WTC11 (cell line): Measurements from ENCODE around the gene RASL10A. TPM values are rescaled to one million over a fixed set of nuclear protein-coding genes. Genes with fewer than 3 reads are reported as not detected.

Source experiments
- ATAC-seq: fragments of 200-7000 bp; cut with Tn5 transposase; 2 replicates; pipeline ENCODE4 v1.10.0; 2021; ENCODE audit warnings: mild to moderate bottlenecking, moderate library complexity
- CTCF ChIA-PET: fragments of 300-600 bp; sonication (Branson Sonifier 250); formaldehyde crosslinking; loops from one replicate; lab custom pipeline; 2021; ENCODE audit warnings: antibody characterized with exemption; lab: Charles Lee
- POLR2A ChIA-PET: fragments of 350-600 bp; sonication (Branson Sonifier 250); formaldehyde crosslinking; loops from one replicate; lab custom pipeline; 2021; ENCODE audit warnings: antibody characterized with exemption; lab: Charles Lee
- DNase-seq: peaks from one replicate; pipeline ENCODE4 v3.0.0; 2021; ENCODE audit warnings: low spot score
- H3K27ac Mint-ChIP-seq: 2 replicates; pipeline ENCODE4 v1.8.0; 2021; ENCODE audit warnings: mixed read lengths
- H3K27me3 Mint-ChIP-seq: 2 replicates; pipeline ENCODE4 v1.8.0; 2021; ENCODE audit warnings: low read depth, mild to moderate bottlenecking, moderate library complexity, mixed read lengths
- H3K36me3 Mint-ChIP-seq: 2 replicates; pipeline ENCODE4 v1.8.0; 2021; ENCODE audit warnings: mixed read lengths
- H3K4me1 Mint-ChIP-seq: 2 replicates; pipeline ENCODE4 v1.8.0; 2022; ENCODE audit warnings: mixed read lengths
- H3K4me3 Mint-ChIP-seq: 2 replicates; pipeline ENCODE4 v1.8.0; 2021; ENCODE audit warnings: mild to moderate bottlenecking, moderate library complexity, mixed read lengths
- H3K9me3 Mint-ChIP-seq: 2 replicates; pipeline ENCODE4 v1.8.0; 2021; ENCODE audit warnings: mixed read lengths
- ATF1 ChIP-seq: sonication (generic); formaldehyde crosslinking; IDR thresholded peaks from 2 replicates; pipeline ENCODE4 v1.8.1; 2023; ENCODE audit warnings: mild to moderate bottlenecking, moderate library complexity, missing genetic modification reagents
- CBFB ChIP-seq: sonication (generic); formaldehyde crosslinking; IDR thresholded peaks from 2 replicates; pipeline ENCODE4 v1.8.1; 2022; ENCODE audit warnings: mild to moderate bottlenecking, low read depth, missing genetic modification reagents
- FOXJ3 ChIP-seq: sonication (generic); formaldehyde crosslinking; IDR thresholded peaks from 2 replicates; pipeline ENCODE4 v1.9.0; 2021; ENCODE audit warnings: missing genetic modification reagents, mild to moderate bottlenecking, borderline replicate concordance
- GRHL2 ChIP-seq: fragments of 250-450 bp; sonication (Bioruptor Pico); IDR thresholded peaks from 2 replicates; pipeline ENCODE4 v1.8.0; 2022; ENCODE audit warnings: mild to moderate bottlenecking, moderate library complexity; ENCODE audit not compliant: insufficient replicate concordance, severe bottlenecking
- JAZF1 ChIP-seq: fragments of 250-450 bp; sonication (Bioruptor Pico); IDR thresholded peaks from 2 replicates; pipeline ENCODE4 v1.9.0; 2021; ENCODE audit warnings: moderate library complexity, mild to moderate bottlenecking, inconsistent platforms
- OVOL2 ChIP-seq: fragments of 250-450 bp; sonication (Bioruptor Pico); IDR thresholded peaks from 2 replicates; pipeline ENCODE4 v1.9.0; 2021; ENCODE audit warnings: mild to moderate bottlenecking, borderline replicate concordance
- PRRX2 ChIP-seq: fragments of 250-450 bp; sonication (Bioruptor Pico); IDR thresholded peaks from 2 replicates; pipeline ENCODE4 v1.8.0; 2021; ENCODE audit warnings: mild to moderate bottlenecking
- RELA ChIP-seq: sonication (generic); formaldehyde crosslinking; IDR thresholded peaks from 2 replicates; pipeline ENCODE4 v1.8.1; 2022; ENCODE audit warnings: missing genetic modification reagents, mild to moderate bottlenecking, borderline replicate concordance
- RORB ChIP-seq: fragments of 250-450 bp; sonication (Bioruptor Pico); IDR thresholded peaks from 2 replicates; pipeline ENCODE4 v1.9.0; 2021; ENCODE audit warnings: mild to moderate bottlenecking
- SP1 ChIP-seq: sonication (generic); formaldehyde crosslinking; conservative IDR thresholded peaks from 2 replicates; pipeline ENCODE4 v1.8.1; 2022; ENCODE audit warnings: missing genetic modification reagents
- TEAD1 ChIP-seq: sonication (generic); formaldehyde crosslinking; IDR thresholded peaks from 2 replicates; pipeline ENCODE4 v1.8.0; 2022; ENCODE audit warnings: mild to moderate bottlenecking, missing genetic modification reagents
- TP53 ChIP-seq: sonication (generic); formaldehyde crosslinking; IDR thresholded peaks from 2 replicates; pipeline ENCODE4 v1.8.1; 2023; ENCODE audit warnings: mild to moderate bottlenecking, missing genetic modification reagents
- ZNF121 ChIP-seq: sonication (generic); formaldehyde crosslinking; IDR thresholded peaks from 2 replicates; pipeline ENCODE4 v1.8.0; 2023; ENCODE audit warnings: missing genetic modification reagents
- total RNA-seq: library from RNA; stranded (reverse); gene quantifications from 3 replicates; pipeline ENCODE4 v1.2.3, GENCODE V29; 2021
- TF ChIP-seq, protein P1 (sequence below): fragments of 250-450 bp; sonication (Bioruptor Pico); IDR thresholded peaks from 2 replicates; pipeline ENCODE4 v1.9.0; 2021; ENCODE audit warnings: moderate library complexity, mild to moderate bottlenecking, inconsistent platforms, borderline replicate concordance
- TF ChIP-seq, protein P2 (sequence below): sonication (generic); formaldehyde crosslinking; IDR thresholded peaks from 2 replicates; pipeline ENCODE4 v1.8.1; 2023; ENCODE audit warnings: mild to moderate bottlenecking, missing genetic modification reagents
- TF ChIP-seq, protein P3 (sequence below): sonication (generic); formaldehyde crosslinking; IDR thresholded peaks from 2 replicates; pipeline ENCODE4 v1.8.0; 2022; ENCODE audit warnings: mild to moderate bottlenecking, missing genetic modification reagents
- TF ChIP-seq, protein P4 (sequence below): sonication (generic); formaldehyde crosslinking; IDR thresholded peaks from 2 replicates; pipeline ENCODE4 v1.8.1; 2022; ENCODE audit warnings: missing genetic modification reagents, borderline replicate concordance
- TF ChIP-seq, protein P5 (sequence below): sonication (generic); formaldehyde crosslinking; IDR thresholded peaks from 2 replicates; pipeline ENCODE4 v1.8.0; 2023; ENCODE audit warnings: missing genetic modification reagents
- TF ChIP-seq, protein P6 (sequence below): sonication (generic); formaldehyde crosslinking; IDR thresholded peaks from 2 replicates; pipeline ENCODE4 v1.8.0; 2023; ENCODE audit warnings: mild to moderate bottlenecking, missing genetic modification reagents
- TF ChIP-seq, protein P7 (sequence below): sonication (generic); formaldehyde crosslinking; IDR thresholded peaks from 2 replicates; pipeline ENCODE4 v1.8.0; 2022; ENCODE audit warnings: mild to moderate bottlenecking, missing genetic modification reagents

Gene RASL10A
- total RNA-seq, 1 experiment from 2014 or later: 1.6 TPM

DNA sequence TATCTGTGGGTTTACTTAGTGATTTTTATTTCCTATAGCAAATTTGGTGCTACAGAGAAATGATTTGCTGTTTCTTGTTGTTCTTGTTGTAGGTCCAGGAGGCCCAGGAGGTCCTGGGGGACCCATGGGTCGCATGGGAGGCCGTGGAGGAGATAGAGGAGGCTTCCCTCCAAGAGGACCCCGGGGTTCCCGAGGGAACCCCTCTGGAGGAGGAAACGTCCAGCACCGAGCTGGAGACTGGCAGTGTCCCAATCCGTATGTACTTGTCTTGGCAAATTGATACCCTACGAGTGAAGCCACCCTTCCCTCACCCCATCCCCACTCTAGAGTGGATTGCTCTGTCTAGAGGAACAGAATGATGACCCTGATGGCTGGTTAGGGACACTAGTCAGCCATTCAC lies 16.9 kb downstream of the RASL10A start:
- POLR2A ChIA-PET: interaction anchor here (0.6 kb wide), 1 partner anchor 85 kb away, joined by 3 read pairs; no protein-coding TSS in a partner anchor
- Mint-ChIP-seq H3K27ac (no peak overlapping the region), H3K4me3 (no peak overlapping the region), H3K4me1 (no peaks in the 10 kb centered on the region), H3K9me3 (no peaks in the 10 kb centered on the region), H3K27me3 (no peaks in the 10 kb centered on the region), H3K36me3 (peaks cover 65% of the 10 kb centered on the region)
- CTCF ChIA-PET: no interaction called here
- no peak for ATAC-seq
- no peak for DNase-seq
- TF ChIP-seq, protein P1, sequence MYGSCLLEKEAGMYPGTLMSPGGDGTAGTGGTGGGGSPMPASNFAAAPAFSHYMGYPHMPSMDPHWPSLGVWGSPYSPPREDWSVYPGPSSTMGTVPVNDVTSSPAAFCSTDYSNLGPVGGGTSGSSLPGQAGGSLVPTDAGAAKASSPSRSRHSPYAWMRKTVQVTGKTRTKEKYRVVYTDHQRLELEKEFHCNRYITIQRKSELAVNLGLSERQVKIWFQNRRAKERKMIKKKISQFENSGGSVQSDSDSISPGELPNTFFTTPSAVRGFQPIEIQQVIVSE (CRISPR knock-in tag): no peak
- TF ChIP-seq ATF1 (CRISPR knock-in tag) (no peak), FOXJ3 (no peak), JAZF1 (no peak), PRRX2 (no peak), CBFB (CRISPR knock-in tag) (no peak)
- TF ChIP-seq, protein P2, sequence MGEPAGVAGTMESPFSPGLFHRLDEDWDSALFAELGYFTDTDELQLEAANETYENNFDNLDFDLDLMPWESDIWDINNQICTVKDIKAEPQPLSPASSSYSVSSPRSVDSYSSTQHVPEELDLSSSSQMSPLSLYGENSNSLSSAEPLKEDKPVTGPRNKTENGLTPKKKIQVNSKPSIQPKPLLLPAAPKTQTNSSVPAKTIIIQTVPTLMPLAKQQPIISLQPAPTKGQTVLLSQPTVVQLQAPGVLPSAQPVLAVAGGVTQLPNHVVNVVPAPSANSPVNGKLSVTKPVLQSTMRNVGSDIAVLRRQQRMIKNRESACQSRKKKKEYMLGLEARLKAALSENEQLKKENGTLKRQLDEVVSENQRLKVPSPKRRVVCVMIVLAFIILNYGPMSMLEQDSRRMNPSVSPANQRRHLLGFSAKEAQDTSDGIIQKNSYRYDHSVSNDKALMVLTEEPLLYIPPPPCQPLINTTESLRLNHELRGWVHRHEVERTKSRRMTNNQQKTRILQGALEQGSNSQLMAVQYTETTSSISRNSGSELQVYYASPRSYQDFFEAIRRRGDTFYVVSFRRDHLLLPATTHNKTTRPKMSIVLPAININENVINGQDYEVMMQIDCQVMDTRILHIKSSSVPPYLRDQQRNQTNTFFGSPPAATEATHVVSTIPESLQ (CRISPR knock-in tag): no peak
- TF ChIP-seq, protein P3, sequence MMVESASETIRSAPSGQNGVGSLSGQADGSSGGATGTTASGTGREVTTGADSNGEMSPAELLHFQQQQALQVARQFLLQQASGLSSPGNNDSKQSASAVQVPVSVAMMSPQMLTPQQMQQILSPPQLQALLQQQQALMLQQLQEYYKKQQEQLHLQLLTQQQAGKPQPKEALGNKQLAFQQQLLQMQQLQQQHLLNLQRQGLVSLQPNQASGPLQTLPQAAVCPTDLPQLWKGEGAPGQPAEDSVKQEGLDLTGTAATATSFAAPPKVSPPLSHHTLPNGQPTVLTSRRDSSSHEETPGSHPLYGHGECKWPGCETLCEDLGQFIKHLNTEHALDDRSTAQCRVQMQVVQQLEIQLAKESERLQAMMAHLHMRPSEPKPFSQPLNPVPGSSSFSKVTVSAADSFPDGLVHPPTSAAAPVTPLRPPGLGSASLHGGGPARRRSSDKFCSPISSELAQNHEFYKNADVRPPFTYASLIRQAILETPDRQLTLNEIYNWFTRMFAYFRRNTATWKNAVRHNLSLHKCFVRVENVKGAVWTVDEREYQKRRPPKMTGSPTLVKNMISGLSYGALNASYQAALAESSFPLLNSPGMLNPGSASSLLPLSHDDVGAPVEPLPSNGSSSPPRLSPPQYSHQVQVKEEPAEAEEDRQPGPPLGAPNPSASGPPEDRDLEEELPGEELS: no peak
- TF ChIP-seq, protein P4, sequence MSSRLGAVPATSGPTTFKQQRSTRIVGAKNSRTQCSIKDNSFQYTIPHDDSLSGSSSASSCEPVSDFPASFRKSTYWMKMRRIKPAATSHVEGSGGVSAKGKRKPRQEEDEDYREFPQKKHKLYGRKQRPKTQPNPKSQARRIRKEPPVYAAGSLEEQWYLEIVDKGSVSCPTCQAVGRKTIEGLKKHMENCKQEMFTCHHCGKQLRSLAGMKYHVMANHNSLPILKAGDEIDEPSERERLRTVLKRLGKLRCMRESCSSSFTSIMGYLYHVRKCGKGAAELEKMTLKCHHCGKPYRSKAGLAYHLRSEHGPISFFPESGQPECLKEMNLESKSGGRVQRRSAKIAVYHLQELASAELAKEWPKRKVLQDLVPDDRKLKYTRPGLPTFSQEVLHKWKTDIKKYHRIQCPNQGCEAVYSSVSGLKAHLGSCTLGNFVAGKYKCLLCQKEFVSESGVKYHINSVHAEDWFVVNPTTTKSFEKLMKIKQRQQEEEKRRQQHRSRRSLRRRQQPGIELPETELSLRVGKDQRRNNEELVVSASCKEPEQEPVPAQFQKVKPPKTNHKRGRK: no peak

DNA sequence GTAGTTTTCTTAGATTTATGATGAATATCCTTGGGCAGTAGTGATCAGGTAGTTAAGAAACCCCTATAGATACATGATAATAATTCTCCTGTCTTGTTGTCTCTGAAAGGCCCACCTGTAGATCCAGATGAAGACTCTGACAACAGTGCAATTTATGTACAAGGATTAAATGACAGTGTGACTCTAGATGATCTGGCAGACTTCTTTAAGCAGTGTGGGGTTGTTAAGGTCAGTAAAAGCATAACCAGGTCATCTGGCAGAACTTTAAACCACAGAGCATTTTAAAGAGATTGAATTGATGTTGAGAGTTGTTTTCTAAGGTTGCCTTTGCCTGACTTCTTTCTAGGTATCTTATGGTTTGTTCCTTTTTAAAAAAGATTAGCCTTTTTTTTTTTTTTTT lies 23.1 kb downstream of the RASL10A start:
- no peak for DNase-seq
- no peak overlapping the region for H3K27ac Mint-ChIP-seq
- TF ChIP-seq, protein P5, sequence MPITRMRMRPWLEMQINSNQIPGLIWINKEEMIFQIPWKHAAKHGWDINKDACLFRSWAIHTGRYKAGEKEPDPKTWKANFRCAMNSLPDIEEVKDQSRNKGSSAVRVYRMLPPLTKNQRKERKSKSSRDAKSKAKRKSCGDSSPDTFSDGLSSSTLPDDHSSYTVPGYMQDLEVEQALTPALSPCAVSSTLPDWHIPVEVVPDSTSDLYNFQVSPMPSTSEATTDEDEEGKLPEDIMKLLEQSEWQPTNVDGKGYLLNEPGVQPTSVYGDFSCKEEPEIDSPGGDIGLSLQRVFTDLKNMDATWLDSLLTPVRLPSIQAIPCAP (CRISPR knock-in tag): no peak
- no peak for TF ChIP-seq TEAD1 (CRISPR knock-in tag)
- TF ChIP-seq ZNF121: no peak
- TF ChIP-seq, protein P6, sequence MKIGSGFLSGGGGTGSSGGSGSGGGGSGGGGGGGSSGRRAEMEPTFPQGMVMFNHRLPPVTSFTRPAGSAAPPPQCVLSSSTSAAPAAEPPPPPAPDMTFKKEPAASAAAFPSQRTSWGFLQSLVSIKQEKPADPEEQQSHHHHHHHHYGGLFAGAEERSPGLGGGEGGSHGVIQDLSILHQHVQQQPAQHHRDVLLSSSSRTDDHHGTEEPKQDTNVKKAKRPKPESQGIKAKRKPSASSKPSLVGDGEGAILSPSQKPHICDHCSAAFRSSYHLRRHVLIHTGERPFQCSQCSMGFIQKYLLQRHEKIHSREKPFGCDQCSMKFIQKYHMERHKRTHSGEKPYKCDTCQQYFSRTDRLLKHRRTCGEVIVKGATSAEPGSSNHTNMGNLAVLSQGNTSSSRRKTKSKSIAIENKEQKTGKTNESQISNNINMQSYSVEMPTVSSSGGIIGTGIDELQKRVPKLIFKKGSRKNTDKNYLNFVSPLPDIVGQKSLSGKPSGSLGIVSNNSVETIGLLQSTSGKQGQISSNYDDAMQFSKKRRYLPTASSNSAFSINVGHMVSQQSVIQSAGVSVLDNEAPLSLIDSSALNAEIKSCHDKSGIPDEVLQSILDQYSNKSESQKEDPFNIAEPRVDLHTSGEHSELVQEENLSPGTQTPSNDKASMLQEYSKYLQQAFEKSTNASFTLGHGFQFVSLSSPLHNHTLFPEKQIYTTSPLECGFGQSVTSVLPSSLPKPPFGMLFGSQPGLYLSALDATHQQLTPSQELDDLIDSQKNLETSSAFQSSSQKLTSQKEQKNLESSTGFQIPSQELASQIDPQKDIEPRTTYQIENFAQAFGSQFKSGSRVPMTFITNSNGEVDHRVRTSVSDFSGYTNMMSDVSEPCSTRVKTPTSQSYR (CRISPR knock-in tag): no peak
- TF ChIP-seq RELA (CRISPR knock-in tag): no peak
- TF ChIP-seq OVOL2 (CRISPR knock-in tag): no peak
- TF ChIP-seq GRHL2 (CRISPR knock-in tag): no peak
- TF ChIP-seq CBFB (CRISPR knock-in tag): no peak
- no peak for TF ChIP-seq RORB (CRISPR knock-in tag)
- TF ChIP-seq, protein P7, sequence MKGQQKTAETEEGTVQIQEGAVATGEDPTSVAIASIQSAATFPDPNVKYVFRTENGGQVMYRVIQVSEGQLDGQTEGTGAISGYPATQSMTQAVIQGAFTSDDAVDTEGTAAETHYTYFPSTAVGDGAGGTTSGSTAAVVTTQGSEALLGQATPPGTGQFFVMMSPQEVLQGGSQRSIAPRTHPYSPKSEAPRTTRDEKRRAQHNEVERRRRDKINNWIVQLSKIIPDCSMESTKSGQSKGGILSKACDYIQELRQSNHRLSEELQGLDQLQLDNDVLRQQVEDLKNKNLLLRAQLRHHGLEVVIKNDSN (CRISPR knock-in tag): no peak
- no peak for TF ChIP-seq TP53 (CRISPR knock-in tag)
- no peak for TF ChIP-seq SP1 (CRISPR knock-in tag)
- TF ChIP-seq, all 79 proteins: peak for 0
- no peak overlapping the region for H3K4me3 Mint-ChIP-seq
- ChIA-PET POLR2A (no interaction called here), CTCF (interaction anchor here (0.7 kb wide), 1 partner anchor 9 kb away, joined by 4 read pairs; no protein-coding TSS in a partner anchor)
- no peaks in the 10 kb centered on the region for H3K4me1 Mint-ChIP-seq
- H3K36me3 Mint-ChIP-seq: peaks cover 97% of the 10 kb centered on the region
- ATAC-seq: no peak
- H3K27me3 Mint-ChIP-seq: no peaks in the 10 kb centered on the region
- no peaks in the 10 kb centered on the region for H3K9me3 Mint-ChIP-seq
